ENCODE data around the gene LARP1B. TPM values are rescaled to one million over a fixed set of nuclear protein-coding genes. Genes with fewer than 3 reads are reported as not detected.
"Not testable (repeated sequence)": the region's sequence is repeated elsewhere in the genome, so short reads cannot be mapped to it uniquely, and the experiment has no call there.

The LARP1B gene
- total RNA-seq, 8 experiments from 2014 or later: 11.9 to 41.7 (median 25.7) TPM

DNA sequence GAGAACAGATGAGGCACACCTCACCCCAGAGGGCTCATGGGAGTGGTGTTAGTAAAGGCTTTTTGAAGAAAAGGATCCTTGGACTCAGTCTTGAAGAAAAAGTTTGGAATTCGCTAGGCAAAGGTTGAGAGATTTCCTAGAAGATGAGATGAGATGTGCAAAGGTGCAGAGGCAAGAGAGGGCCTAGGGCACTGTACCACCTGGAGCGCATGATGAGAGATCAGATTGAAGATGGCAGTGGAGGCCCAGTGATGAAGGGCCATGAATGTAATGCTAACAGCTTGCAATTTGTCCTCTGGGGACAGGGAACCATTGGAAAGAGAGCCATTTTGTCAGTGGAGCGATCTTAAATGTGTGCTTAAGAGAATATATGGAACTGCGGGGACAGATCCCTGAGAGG lies 181.5 kb downstream of the LARP1B start:
- no peak for ATAC-seq (replicated peaks in 6 of 8)
- WGBS, 10 experiments: 73 to 93% (median 85%) methylated on average over 1 to 3 of the region's 4 CpGs; no CpG with 5 or more reads in 4 of the 10 experiments
- in situ Hi-C loops (cut with MboI; ENCODE audit: low pct_unique_long_range_greater_than_20kb in 2 of 9, low sequenced_read_pairs in 9 of 9, unreplicated experiment in 9 of 9): no loop called here
- no peaks in the 10 kb centered on the region for H3K4me1 ChIP-seq (replicated peaks in 1 of 2)
- no peak overlapping the region for H3K4me3 ChIP-seq
- H3K27ac ChIP-seq: no peak overlapping the region

DNA sequence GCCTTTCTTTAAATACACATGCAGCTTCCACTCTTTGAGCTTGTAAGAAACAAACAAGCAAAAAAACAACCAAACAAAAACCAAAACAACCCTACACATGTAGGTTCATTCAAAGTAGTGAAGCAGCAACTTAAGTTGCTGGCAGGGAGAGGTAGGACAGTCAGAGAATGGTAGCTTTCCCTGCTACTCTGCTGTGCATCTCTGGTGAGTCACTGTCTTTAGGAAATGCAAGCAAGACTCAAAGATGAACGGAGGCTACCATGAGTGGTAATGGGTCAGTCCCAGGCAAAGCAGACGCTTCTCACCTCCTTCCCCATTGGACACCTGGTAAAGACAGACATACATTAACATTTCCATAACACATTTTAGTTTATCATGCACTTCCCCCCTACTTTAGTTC lies 183.3 kb downstream of the LARP1B start:
- whole genome bisulfite sequencing, 10 experiments: 20 to 100% (median 46%) methylated on average over 1 to 2 of the region's 2 CpGs; no CpG with 5 or more reads in 2 of the 10 experiments
- peak in 2 of 8 experiments; percentile 54 to 66 for ATAC-seq (replicated peaks in 6 of 8)
- Histone ChIP-seq H3K27ac (no peak overlapping the region), H3K4me3 (no peak overlapping the region), H3K4me1 (replicated peaks in 1 of 2) (no peaks in the 10 kb centered on the region)
- in situ Hi-C loops (cut with MboI; ENCODE audit: low pct_unique_long_range_greater_than_20kb in 2 of 9, low sequenced_read_pairs in 9 of 9, unreplicated experiment in 9 of 9): no loop called here

DNA sequence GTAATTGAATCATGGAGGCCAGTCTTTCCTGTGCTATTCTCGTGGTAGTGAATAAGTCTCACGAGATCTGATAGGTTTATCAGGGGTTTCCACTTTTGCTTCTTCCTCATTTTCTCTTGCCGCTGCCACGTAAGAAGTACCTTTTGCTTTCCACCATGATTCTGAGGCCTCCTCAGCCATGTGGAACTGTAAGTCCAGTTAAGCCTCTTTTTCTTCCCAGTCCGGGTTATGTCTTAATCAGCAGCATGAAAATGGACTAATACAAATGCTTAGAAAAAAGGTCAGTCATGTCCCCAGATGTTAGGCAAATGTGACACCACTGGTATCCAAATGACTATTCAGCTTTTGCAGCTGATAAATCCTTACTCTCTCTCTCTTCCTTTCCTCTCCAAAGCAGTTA lies 184.3 kb downstream of the LARP1B start:
- ATAC-seq (replicated peaks in 6 of 8); H3K4me3 ChIP-seq; H3K27ac ChIP-seq; in situ Hi-C loops (cut with MboI; ENCODE audit: low pct_unique_long_range_greater_than_20kb in 2 of 9, low sequenced_read_pairs in 9 of 9, unreplicated experiment in 9 of 9); H3K4me1 ChIP-seq (replicated peaks in 1 of 2): not testable (repeated sequence)
- WGBS, 10 experiments: 71 to 100% (median 94%) methylated on average over 1 to 4 of the region's 5 CpGs; no CpG with 5 or more reads in 1 of the 10 experiments

DNA sequence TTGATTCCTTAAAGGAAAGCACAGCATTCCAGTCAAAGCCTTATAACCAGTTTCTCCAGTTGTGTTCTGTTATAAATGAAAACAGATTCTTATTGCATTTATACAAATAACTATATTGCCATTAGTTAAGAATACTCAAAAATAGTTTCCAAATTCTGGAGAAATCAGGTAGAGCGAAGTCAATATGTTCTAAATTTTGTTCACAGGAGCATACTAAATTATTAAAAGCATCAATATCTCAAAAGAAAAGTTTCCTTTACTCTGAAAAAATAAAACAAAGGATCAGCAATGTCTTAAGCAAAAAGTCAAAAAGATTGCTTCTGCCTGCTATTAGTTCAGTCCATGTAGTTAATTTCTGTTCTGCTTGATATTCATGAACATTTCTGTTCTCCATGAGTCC lies 186.8 kb downstream of the LARP1B start:
- Histone ChIP-seq H3K4me1 (replicated peaks in 1 of 2) (no peaks in the 10 kb centered on the region), H3K4me3 (no peak overlapping the region), H3K27ac (no peak overlapping the region)
- in situ Hi-C loops (cut with MboI; ENCODE audit: low pct_unique_long_range_greater_than_20kb in 2 of 9, low sequenced_read_pairs in 9 of 9, unreplicated experiment in 9 of 9): no loop called here
- WGBS, 10 experiments: 45 to 100% (median 91%) methylated on average over 1 of the region's 1 CpG
- ATAC-seq (replicated peaks in 6 of 8): no peak

DNA sequence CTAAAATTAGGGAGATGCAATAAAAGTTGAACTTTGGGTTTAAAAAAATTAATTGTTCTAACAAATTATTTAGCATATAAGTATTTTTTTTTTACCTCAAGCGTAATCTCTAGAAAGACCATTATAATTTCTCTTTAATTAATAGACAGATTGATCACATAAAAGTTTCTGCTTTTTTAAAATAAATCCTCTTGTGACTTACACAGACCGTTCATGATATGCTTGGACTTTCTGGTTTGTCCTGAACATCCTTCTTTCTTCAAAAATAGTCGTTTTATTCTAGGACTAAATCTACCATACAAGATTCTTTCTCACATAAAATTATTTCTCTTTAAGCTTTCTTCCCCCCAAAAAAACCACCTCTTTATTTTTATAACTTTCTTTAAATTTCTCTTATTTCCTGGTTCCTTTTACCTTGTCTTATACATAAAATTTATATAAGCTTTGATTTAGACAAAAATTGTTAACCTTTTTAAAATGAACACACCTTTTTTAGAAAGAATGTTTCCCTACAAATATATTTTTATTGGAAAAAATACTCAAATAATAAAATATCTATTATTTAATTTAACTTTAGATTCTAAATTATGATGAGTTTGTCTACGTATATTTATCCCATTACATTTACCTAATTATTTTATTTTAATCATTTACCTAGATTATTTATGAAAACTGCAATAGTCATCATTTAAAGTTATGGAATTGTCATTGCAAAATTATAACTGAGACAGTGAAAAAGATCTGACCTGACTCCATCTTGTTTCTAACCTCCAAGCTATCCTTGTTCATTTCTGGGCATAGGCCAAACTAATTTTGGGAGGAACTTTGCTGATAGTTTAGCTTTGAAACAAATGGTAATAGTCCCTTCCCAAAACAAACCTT lies 188.9 kb downstream of the LARP1B start:
- no peak overlapping the region for H3K27ac ChIP-seq
- WGBS, 10 experiments: 16 to 59% (median 39%) methylated on average over 1 to 4 of the region's 4 CpGs
- no peaks in the 10 kb centered on the region for H3K4me1 ChIP-seq (replicated peaks in 1 of 2)
- in situ Hi-C loops (cut with MboI; ENCODE audit: low pct_unique_long_range_greater_than_20kb in 2 of 9, low sequenced_read_pairs in 9 of 9, unreplicated experiment in 9 of 9): no loop called here
- H3K4me3 ChIP-seq: no peak overlapping the region
- no peak for ATAC-seq (replicated peaks in 6 of 8)

DNA sequence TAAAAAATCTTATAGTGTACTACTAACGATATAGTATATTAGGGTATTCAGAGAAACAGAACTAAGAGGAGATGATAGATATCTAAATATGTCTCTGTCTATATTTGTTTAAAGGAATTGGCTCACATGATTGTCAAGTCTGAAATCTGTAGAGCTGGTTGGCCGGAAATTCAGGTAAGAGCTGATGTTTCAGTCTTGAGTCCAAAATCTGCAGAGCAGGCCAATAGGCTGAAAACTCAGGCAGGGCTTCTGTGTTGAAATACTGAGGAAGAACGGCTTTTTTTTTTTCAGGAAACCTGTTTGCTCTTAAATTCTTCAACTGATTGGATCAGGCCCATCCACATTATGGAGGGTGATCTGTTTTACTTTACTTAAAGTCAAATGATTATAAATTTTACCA lies 194.8 kb downstream of the LARP1B start:
- Histone ChIP-seq H3K27ac (no peak overlapping the region), H3K4me3 (no peak overlapping the region), H3K4me1 (replicated peaks in 1 of 2) (no peaks in the 10 kb centered on the region)
- no peak for ATAC-seq (replicated peaks in 6 of 8)
- in situ Hi-C loops (cut with MboI; ENCODE audit: low pct_unique_long_range_greater_than_20kb in 2 of 9, low sequenced_read_pairs in 9 of 9, unreplicated experiment in 9 of 9): no loop called here
- WGBS, 10 experiments: 69 to 100% (median 95%) methylated on average over 1 to 3 of the region's 3 CpGs

DNA sequence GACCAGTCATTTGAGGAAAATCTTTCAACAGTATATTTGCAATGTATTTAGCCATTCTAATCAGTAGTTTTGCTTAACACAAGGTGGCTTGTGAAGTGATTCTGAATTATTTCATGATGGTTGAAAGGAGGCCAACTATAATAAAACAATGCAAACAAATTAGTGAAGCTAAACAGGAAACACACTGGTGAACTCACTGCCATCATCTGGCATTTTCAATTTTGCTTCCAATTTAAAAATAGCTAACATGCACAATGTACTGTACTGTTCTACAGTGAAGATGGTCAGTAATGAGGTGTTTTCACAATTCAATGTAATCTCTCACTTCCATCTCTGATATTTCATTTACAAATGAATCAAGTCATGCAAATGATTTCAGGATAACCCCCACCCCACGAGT lies 195.4 kb downstream of the LARP1B start:
- Histone ChIP-seq H3K4me1 (replicated peaks in 1 of 2) (no peaks in the 10 kb centered on the region), H3K27ac (no peak overlapping the region), H3K4me3 (no peak overlapping the region)
- in situ Hi-C loops (cut with MboI; ENCODE audit: low pct_unique_long_range_greater_than_20kb in 2 of 9, low sequenced_read_pairs in 9 of 9, unreplicated experiment in 9 of 9): no loop called here
- peak in 1 of 8 experiments; percentile 79 for ATAC-seq (replicated peaks in 6 of 8)
- 0 to 71% (median 17%) methylated on average over 1 of the region's 1 CpG; no CpG with 5 or more reads in 3 of the 10 experiments for WGBS, 10 experiments

DNA sequence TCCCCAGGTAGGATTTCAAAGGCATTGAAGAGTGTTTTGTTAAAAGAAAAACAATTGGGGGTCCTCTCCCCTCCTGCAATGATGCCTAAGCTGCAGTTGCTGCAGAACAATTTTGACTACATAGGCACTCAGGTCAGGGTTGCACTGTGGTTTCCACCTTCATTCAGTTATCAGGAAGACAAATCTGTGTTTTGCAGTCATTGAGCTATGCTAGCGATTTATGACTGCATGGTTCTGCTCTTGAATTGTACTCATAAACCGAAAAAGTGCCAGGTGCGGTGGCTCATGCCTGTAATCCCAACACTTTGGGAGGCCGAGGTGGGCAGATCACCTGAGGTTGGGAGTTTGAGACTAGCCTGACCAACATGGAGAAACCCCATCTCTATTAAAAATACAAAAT lies 197.1 kb downstream of the LARP1B start:
- WGBS, 10 experiments: 40 to 100% (median 89%) methylated on average over 1 to 4 of the region's 4 CpGs; no CpG with 5 or more reads in 4 of the 10 experiments
- H3K4me3 ChIP-seq; ATAC-seq (replicated peaks in 6 of 8); H3K27ac ChIP-seq; H3K4me1 ChIP-seq (replicated peaks in 1 of 2); in situ Hi-C loops (cut with MboI; ENCODE audit: low pct_unique_long_range_greater_than_20kb in 2 of 9, low sequenced_read_pairs in 9 of 9, unreplicated experiment in 9 of 9): not testable (repeated sequence)

DNA sequence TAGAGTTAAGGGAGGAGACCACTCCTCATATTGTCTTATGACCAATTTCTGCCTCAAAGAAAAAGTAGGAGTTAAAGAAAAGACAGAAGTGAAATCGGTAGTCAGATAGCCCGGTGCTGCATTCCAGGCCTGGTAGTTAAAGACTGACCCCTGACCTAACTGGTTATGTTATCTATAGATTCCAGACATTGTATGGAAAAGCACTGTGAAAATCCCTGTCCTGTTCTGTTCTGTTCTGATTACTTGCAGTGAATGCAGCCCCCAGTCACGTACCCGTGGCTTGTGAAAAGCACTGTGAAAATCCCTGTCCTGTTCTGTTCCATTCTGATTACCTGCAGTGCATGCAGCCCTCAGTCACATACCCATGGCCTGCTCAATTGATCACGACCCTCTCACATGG lies 198.8 kb downstream of the LARP1B start:
- H3K4me3 ChIP-seq; in situ Hi-C loops (cut with MboI; ENCODE audit: low pct_unique_long_range_greater_than_20kb in 2 of 9, low sequenced_read_pairs in 9 of 9, unreplicated experiment in 9 of 9); ATAC-seq (replicated peaks in 6 of 8); H3K4me1 ChIP-seq (replicated peaks in 1 of 2); H3K27ac ChIP-seq: not testable (repeated sequence)
- WGBS, 10 experiments: 54 to 93% (median 71%) methylated on average over 2 to 5 of the region's 5 CpGs; no CpG with 5 or more reads in 2 of the 10 experiments

Other genes with a start within 250 kb of the LARP1B start
- 10 to 100 TPM in 3 of 8 experiments, 1 to 10 TPM in 4, not detected in 1; 1.6 to 19.7 (median 3.6) TPM for gene PLK4, start 180.4 kb upstream of the LARP1B start, total RNA-seq
- 10 to 100 TPM in 7 of 8 experiments, 1 to 10 TPM in 1; 9.4 to 22.8 (median 16.9) TPM for gene MFSD8, start 96.1 kb upstream of the LARP1B start, total RNA-seq
- 10 to 100 TPM in 1 of 8 experiments, 1 to 10 TPM in 7; 4.6 to 15.6 (median 7.5) TPM for gene ABHD18, start 95.9 kb upstream of the LARP1B start, total RNA-seq
- 10 to 100 TPM; 14.4 to 77.5 (median 22.1) TPM for gene PGRMC2, start 226.5 kb downstream of the LARP1B start, total RNA-seq

All from motor neuron (in vitro differentiated cells).